WTC11 (cell line): ENCODE data around the gene EHBP1L1. TPM values are rescaled to one million over a fixed set of nuclear protein-coding genes. Genes with fewer than 3 reads are reported as not detected.

Experiments
- ATAC-seq: fragments of 200-7000 bp; cut with Tn5 transposase; 2 replicates; pipeline ENCODE4 v1.10.0; 2021; ENCODE audit warnings: mild to moderate bottlenecking, moderate library complexity
- CTCF ChIA-PET: fragments of 300-600 bp; sonication (Branson Sonifier 250); formaldehyde crosslinking; loops from one replicate; lab custom pipeline; 2021; ENCODE audit warnings: antibody characterized with exemption; lab: Charles Lee
- POLR2A ChIA-PET: fragments of 350-600 bp; sonication (Branson Sonifier 250); formaldehyde crosslinking; loops from one replicate; lab custom pipeline; 2021; ENCODE audit warnings: antibody characterized with exemption; lab: Charles Lee
- DNase-seq: peaks from one replicate; pipeline ENCODE4 v3.0.0; 2021; ENCODE audit warnings: low spot score
- H3K27ac Mint-ChIP-seq: 2 replicates; pipeline ENCODE4 v1.8.0; 2021; ENCODE audit warnings: mixed read lengths
- H3K27me3 Mint-ChIP-seq: 2 replicates; pipeline ENCODE4 v1.8.0; 2021; ENCODE audit warnings: low read depth, mild to moderate bottlenecking, moderate library complexity, mixed read lengths
- H3K36me3 Mint-ChIP-seq: 2 replicates; pipeline ENCODE4 v1.8.0; 2021; ENCODE audit warnings: mixed read lengths
- H3K4me1 Mint-ChIP-seq: 2 replicates; pipeline ENCODE4 v1.8.0; 2022; ENCODE audit warnings: mixed read lengths
- H3K4me3 Mint-ChIP-seq: 2 replicates; pipeline ENCODE4 v1.8.0; 2021; ENCODE audit warnings: mild to moderate bottlenecking, moderate library complexity, mixed read lengths
- H3K9me3 Mint-ChIP-seq: 2 replicates; pipeline ENCODE4 v1.8.0; 2021; ENCODE audit warnings: mixed read lengths
- GRHL2 ChIP-seq: fragments of 250-450 bp; sonication (Bioruptor Pico); IDR thresholded peaks from 2 replicates; pipeline ENCODE4 v1.8.0; 2022; ENCODE audit warnings: mild to moderate bottlenecking, moderate library complexity; ENCODE audit not compliant: insufficient replicate concordance, severe bottlenecking
- OVOL2 ChIP-seq: fragments of 250-450 bp; sonication (Bioruptor Pico); IDR thresholded peaks from 2 replicates; pipeline ENCODE4 v1.9.0; 2021; ENCODE audit warnings: mild to moderate bottlenecking, borderline replicate concordance
- SMAD4 ChIP-seq: sonication (generic); formaldehyde crosslinking; IDR thresholded peaks from 2 replicates; pipeline ENCODE4 v1.8.0; 2022; ENCODE audit warnings: mild to moderate bottlenecking, missing genetic modification reagents
- STAT6 ChIP-seq: sonication (generic); formaldehyde crosslinking; conservative IDR thresholded peaks from 2 replicates; pipeline ENCODE4 v1.8.1; 2023; ENCODE audit warnings: mild to moderate bottlenecking, low read depth, missing genetic modification reagents, moderate library complexity
- ZNF281 ChIP-seq: sonication (generic); formaldehyde crosslinking; IDR thresholded peaks from 2 replicates; pipeline ENCODE4 v1.8.0; 2023; ENCODE audit warnings: mild to moderate bottlenecking, missing genetic modification reagents
- ZNF396 ChIP-seq: fragments of 250-450 bp; sonication (Bioruptor Pico); IDR thresholded peaks from 2 replicates; pipeline ENCODE4 v1.8.0; 2021; ENCODE audit warnings: mild to moderate bottlenecking, moderate library complexity, borderline replicate concordance
- ZNF425 ChIP-seq: fragments of 250-450 bp; sonication (Bioruptor Pico); conservative IDR thresholded peaks from 2 replicates; pipeline ENCODE4 v1.9.0; 2021; ENCODE audit warnings: mild to moderate bottlenecking
- ZNF532 ChIP-seq: fragments of 250-450 bp; sonication (Bioruptor Pico); IDR thresholded peaks from 2 replicates; pipeline ENCODE4 v1.9.0; 2021; ENCODE audit warnings: mild to moderate bottlenecking, borderline replicate concordance
- total RNA-seq: library from RNA; stranded (reverse); gene quantifications from 3 replicates; pipeline ENCODE4 v1.2.3, GENCODE V29; 2021
- TF ChIP-seq, protein P1 (sequence below): sonication (generic); formaldehyde crosslinking; IDR thresholded peaks from 2 replicates; pipeline ENCODE4 v1.8.1; 2022; ENCODE audit warnings: mild to moderate bottlenecking, missing genetic modification reagents, moderate library complexity, borderline replicate concordance
- TF ChIP-seq, protein P2 (sequence below): fragments of 250-450 bp; sonication (Bioruptor Pico); IDR thresholded peaks from 2 replicates; pipeline ENCODE4 v1.9.0; 2021; ENCODE audit warnings: moderate library complexity, mild to moderate bottlenecking, inconsistent platforms, borderline replicate concordance

Gene EHBP1L1
- total RNA-seq, 1 experiment from 2014 or later = 11.8 TPM

- TF ChIP-seq STAT6 (CRISPR knock-in tag) = no peak
Measured at GRCh38 chr11:65596520-65596919, 20.7 kb downstream of the EHBP1L1 start (continued).

DNA sequence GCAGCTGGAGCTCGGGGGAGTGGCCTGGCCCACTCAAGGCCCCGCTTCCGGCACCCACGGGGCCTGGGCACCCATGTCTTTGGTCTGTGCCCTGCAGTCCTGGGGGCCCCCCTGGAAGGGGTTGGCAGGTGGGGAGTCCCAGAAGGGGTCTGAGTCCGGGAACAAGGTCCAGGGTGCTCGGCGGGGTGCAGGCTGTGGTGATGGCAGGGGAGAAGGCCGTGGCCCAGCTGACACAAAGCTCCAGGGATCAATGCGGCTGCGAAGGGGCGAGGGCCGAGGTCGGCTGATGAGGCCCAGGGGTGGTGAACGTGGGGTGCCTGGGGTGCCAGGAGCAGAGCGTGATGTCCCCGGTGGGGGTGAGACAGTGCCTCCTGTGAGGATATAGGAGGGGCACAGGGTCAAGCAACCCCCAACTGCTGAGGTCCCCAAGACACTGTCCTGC lies 22.4 kb downstream of the EHBP1L1 start:
- POLR2A ChIA-PET = no interaction called here
- ATAC-seq (no peak), DNase-seq (no peak)
- no peak overlapping the region for H3K27ac Mint-ChIP-seq
- H3K9me3 Mint-ChIP-seq = no peaks in the 10 kb centered on the region
- CTCF ChIA-PET = interaction anchor here (1.0 to 1.2 kb wide), 2 partner anchors 11 to 57 kb away, joined by 3 read pairs; no protein-coding TSS in a partner anchor
- H3K36me3 Mint-ChIP-seq = peaks cover 4% of the 10 kb centered on the region; the same call in 1 of the 2 replicates
- H3K4me1 Mint-ChIP-seq = peaks cover 2% of the 10 kb centered on the region; the same call in 1 of the 2 replicates
- no peak overlapping the region for H3K4me3 Mint-ChIP-seq
- peaks cover 19% of the 10 kb centered on the region for H3K27me3 Mint-ChIP-seq
- TF ChIP-seq ZNF396 (CRISPR knock-in tag) = no peak
- TF ChIP-seq, protein P1, sequence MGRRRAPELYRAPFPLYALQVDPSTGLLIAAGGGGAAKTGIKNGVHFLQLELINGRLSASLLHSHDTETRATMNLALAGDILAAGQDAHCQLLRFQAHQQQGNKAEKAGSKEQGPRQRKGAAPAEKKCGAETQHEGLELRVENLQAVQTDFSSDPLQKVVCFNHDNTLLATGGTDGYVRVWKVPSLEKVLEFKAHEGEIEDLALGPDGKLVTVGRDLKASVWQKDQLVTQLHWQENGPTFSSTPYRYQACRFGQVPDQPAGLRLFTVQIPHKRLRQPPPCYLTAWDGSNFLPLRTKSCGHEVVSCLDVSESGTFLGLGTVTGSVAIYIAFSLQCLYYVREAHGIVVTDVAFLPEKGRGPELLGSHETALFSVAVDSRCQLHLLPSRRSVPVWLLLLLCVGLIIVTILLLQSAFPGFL (CRISPR knock-in tag) = no peak
- TF ChIP-seq ZNF281 (CRISPR knock-in tag) = no peak
- TF ChIP-seq ZNF532 (CRISPR knock-in tag) = no peak
- no peak for TF ChIP-seq SMAD4 (CRISPR knock-in tag)
- TF ChIP-seq GRHL2 (CRISPR knock-in tag) = no peak

- no peak overlapping the region for H3K27ac Mint-ChIP-seq
- peaks cover 8% of the 10 kb centered on the region; the same call in 1 of the 2 replicates for H3K36me3 Mint-ChIP-seq
- peaks cover 12% of the 10 kb centered on the region; the same call in 1 of the 2 replicates for H3K27me3 Mint-ChIP-seq
- TF ChIP-seq OVOL2 (CRISPR knock-in tag) (no peak), ZNF425 (CRISPR knock-in tag) (no peak)
- TF ChIP-seq, protein P2, sequence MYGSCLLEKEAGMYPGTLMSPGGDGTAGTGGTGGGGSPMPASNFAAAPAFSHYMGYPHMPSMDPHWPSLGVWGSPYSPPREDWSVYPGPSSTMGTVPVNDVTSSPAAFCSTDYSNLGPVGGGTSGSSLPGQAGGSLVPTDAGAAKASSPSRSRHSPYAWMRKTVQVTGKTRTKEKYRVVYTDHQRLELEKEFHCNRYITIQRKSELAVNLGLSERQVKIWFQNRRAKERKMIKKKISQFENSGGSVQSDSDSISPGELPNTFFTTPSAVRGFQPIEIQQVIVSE = no peak
- ATAC-seq (no peak), DNase-seq (no peak)
- no peaks in the 10 kb centered on the region for H3K9me3 Mint-ChIP-seq
- H3K4me1 Mint-ChIP-seq = no peaks in the 10 kb centered on the region
- H3K4me3 Mint-ChIP-seq = no peak overlapping the region
- CTCF ChIA-PET = interaction anchor here (1.0 to 16.2 kb wide), 2 partner anchors 9 to 27 kb away, joined by 4 to 311 read pairs; partner anchors contain the start of gene KCNK7
- POLR2A ChIA-PET = no interaction called here
Measured at GRCh38 chr11:65599216-65599954, 23.5 kb downstream of the EHBP1L1 start.
